ENCODE data around the gene AHSG. TPM values are rescaled to one million over a fixed set of nuclear protein-coding genes. Genes with fewer than 3 reads are reported as not detected.

Gene AHSG
- total and polyA plus RNA-seq, 10 donors: 0.30 TPM; not detected in 9

DNA sequence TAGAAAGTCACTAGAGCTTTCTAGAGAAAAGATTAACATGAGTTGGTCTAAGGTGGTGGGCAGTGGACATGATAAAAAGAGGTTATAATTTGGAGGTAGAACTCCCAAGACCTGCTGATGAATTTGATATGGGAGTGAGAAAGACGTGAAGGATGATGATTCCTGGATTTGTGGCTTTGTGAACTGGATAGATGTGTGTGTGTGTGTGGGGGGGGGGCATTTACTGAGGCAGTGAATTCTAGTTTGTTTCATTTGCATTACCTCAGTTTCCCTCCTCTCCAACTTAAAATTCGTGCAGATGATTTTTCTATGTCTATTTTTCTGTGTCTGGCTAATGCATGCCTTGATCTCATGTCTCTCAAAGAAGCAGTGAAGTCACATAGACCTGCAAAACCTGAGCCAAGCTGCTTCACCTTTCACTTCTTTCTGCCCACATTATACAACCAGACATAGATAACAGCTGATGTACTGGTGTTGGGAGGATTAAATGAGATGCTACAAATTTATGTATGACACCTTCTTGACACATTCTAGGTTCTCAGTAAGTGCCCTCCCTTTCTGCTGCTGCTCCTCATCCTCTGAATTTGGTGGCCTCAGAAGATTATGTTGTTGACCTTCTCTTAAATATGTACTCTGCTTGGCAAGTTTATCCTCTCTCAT is 9.9 kb downstream of the AHSG start:
- TF ChIP-seq POLR2AphosphoS5 (IDR thresholded peaks at IDR 0.05): no peak
- TF ChIP-seq POLR2A (IDR thresholded peaks at IDR 0.05): no peak
- TF ChIP-seq, protein P1, sequence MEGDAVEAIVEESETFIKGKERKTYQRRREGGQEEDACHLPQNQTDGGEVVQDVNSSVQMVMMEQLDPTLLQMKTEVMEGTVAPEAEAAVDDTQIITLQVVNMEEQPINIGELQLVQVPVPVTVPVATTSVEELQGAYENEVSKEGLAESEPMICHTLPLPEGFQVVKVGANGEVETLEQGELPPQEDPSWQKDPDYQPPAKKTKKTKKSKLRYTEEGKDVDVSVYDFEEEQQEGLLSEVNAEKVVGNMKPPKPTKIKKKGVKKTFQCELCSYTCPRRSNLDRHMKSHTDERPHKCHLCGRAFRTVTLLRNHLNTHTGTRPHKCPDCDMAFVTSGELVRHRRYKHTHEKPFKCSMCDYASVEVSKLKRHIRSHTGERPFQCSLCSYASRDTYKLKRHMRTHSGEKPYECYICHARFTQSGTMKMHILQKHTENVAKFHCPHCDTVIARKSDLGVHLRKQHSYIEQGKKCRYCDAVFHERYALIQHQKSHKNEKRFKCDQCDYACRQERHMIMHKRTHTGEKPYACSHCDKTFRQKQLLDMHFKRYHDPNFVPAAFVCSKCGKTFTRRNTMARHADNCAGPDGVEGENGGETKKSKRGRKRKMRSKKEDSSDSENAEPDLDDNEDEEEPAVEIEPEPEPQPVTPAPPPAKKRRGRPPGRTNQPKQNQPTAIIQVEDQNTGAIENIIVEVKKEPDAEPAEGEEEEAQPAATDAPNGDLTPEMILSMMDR (IDR thresholded peaks at IDR 0.05 in 8 of 11, conservative IDR thresholded peaks at IDR 0.05 in 3 of 11): no peak
- intact Hi-C loops (cut with DNase I; ENCODE audit: low total_unique reads): no loop called here
- Histone ChIP-seq H3K27me3 (replicated peaks in 1 of 7) (peaks cover 0 to 43% (median 5%) of the 10 kb centered on the region in 7 donors), H3K36me3 (no peaks in the 10 kb centered on the region), H3K27ac (no peak overlapping the region), H3K9me3 (no peaks in the 10 kb centered on the region), H3K4me1 (no peaks in the 10 kb centered on the region), H3K4me3 (no peak overlapping the region)
- whole genome bisulfite sequencing, 5 donors: 28 to 48% (median 40%) methylated on average over 2 of the region's 2 CpGs
- DNase-seq: no peak

DNA sequence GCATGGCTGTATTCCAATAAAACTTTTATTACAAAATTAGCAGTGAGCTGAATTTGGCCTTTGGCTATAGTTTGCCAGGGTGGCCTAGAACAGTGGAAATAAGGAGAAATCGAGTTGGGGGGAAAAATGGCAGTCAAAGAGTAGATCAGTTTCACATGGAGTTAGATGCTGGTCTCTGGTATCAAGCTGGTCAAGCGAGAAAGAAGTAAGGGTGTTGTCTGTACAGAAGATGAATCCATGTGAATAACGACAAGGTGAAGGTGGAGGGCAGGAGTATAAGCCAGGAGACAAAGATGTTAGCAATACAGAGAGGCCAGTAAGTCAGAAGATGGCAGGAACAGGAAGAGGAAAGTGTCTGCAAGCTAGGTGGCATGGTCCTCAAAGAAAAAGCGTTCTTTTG is 11.7 kb downstream of the AHSG start:
- no peaks in the 10 kb centered on the region for H3K4me1 ChIP-seq
- TF ChIP-seq, protein P1 (IDR thresholded peaks at IDR 0.05 in 8 of 11, conservative IDR thresholded peaks at IDR 0.05 in 3 of 11): no peak
- TF ChIP-seq POLR2AphosphoS5 (IDR thresholded peaks at IDR 0.05) (no peak), POLR2A (IDR thresholded peaks at IDR 0.05) (no peak)
- 73 to 85% (median 81%) methylated on average over 4 of the region's 4 CpGs for WGBS, 5 donors
- no peak overlapping the region for H3K27ac ChIP-seq
- intact Hi-C loops (cut with DNase I; ENCODE audit: low total_unique reads): no loop called here
- no peak for DNase-seq
- no peaks in the 10 kb centered on the region for H3K36me3 ChIP-seq
- peaks cover 0 to 30% (median 0%) of the 10 kb centered on the region in 7 donors for H3K27me3 ChIP-seq (replicated peaks in 1 of 7)
- no peak overlapping the region for H3K4me3 ChIP-seq
- no peaks in the 10 kb centered on the region for H3K9me3 ChIP-seq

DNA sequence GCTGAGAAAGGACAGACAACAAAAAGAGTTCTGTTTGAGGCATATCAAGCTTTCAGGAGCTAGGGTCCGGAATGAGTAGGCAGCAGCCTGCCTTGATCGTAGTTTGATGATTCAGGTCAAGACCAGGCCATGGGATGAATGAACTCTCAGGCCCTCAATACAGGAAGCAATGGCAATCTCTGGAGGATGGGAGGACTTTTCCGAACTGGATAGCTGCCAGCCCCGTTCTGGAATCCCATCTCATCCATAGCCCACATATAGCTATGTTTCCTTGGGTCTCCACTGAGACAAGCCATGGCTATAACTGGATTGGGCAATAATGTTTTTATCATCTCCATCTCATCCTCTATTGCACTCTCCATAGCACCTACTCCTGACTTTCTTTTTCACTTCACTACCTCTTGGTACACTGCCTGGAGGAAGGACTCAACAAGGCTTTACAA is 12.8 kb downstream of the AHSG start:
- no peak overlapping the region for H3K4me3 ChIP-seq
- no peaks in the 10 kb centered on the region for H3K36me3 ChIP-seq
- DNase-seq: no peak
- intact Hi-C loops (cut with DNase I; ENCODE audit: low total_unique reads): no loop called here
- 71 to 77% (median 74%) methylated on average over 4 of the region's 4 CpGs for WGBS, 5 donors
- TF ChIP-seq POLR2A (IDR thresholded peaks at IDR 0.05) (no peak), POLR2AphosphoS5 (IDR thresholded peaks at IDR 0.05) (no peak)
- TF ChIP-seq, protein P1 (IDR thresholded peaks at IDR 0.05 in 8 of 11, conservative IDR thresholded peaks at IDR 0.05 in 3 of 11): no peak
- peaks cover 0 to 23% (median 0%) of the 10 kb centered on the region in 7 donors for H3K27me3 ChIP-seq (replicated peaks in 1 of 7)
- H3K4me1 ChIP-seq: no peaks in the 10 kb centered on the region
- no peak overlapping the region for H3K27ac ChIP-seq
- no peaks in the 10 kb centered on the region for H3K9me3 ChIP-seq

DNA sequence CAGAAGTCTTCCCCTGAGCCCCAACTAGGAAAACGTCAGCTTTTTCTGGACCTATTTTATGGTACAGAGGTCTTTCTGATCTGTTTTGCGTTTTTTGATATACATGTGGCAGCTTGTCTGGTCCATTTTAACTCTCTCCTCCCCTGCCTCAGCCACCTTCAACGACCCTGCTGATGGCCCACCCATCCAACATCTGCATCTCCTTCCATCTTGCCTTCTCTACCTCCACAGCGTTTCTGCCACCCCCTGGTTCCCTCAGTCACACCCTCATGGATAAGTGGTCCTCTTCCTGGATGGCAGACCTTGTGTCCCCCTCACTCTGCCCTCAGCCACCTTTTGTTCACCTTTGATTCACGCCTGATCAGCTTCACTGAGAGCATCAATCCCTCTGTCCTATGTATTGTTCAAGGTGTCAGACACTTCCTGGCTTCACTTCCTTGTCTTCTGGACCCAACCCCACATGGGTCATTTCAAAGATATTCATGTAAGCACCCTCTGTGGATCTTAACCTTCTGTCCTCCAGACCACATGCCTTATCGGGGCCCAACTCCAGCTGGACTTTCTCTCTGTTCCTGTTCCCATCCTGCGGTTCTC is 13.5 kb downstream of the AHSG start:
- 58 to 80% (median 63%) methylated on average over 7 of the region's 7 CpGs for WGBS, 5 donors
- no peaks in the 10 kb centered on the region for H3K9me3 ChIP-seq
- intact Hi-C loops (cut with DNase I; ENCODE audit: low total_unique reads): no loop called here

More for the DNA sequence above, 13.5 kb downstream of the AHSG start:
- peaks cover 0 to 21% (median 0%) of the 10 kb centered on the region in 7 donors for H3K27me3 ChIP-seq (replicated peaks in 1 of 7)
- no peak overlapping the region for H3K27ac ChIP-seq
- TF ChIP-seq POLR2A (IDR thresholded peaks at IDR 0.05): no peak
- TF ChIP-seq POLR2AphosphoS5 (IDR thresholded peaks at IDR 0.05): no peak
- TF ChIP-seq, protein P1 (IDR thresholded peaks at IDR 0.05 in 8 of 11, conservative IDR thresholded peaks at IDR 0.05 in 3 of 11): no peak
- H3K4me3 ChIP-seq: no peak overlapping the region
- no peaks in the 10 kb centered on the region for H3K4me1 ChIP-seq
- no peak for DNase-seq
- no peaks in the 10 kb centered on the region for H3K36me3 ChIP-seq
